ENCODE results near the gene PHF20.
A peak's percentile ranks its signal among the peaks of the same experiment; 100 is the strongest.
"Not testable (repeated sequence)": the region's sequence is repeated elsewhere in the genome, so short reads cannot be mapped to it uniquely, and the experiment has no call there.

PHF20 gene

DNA sequence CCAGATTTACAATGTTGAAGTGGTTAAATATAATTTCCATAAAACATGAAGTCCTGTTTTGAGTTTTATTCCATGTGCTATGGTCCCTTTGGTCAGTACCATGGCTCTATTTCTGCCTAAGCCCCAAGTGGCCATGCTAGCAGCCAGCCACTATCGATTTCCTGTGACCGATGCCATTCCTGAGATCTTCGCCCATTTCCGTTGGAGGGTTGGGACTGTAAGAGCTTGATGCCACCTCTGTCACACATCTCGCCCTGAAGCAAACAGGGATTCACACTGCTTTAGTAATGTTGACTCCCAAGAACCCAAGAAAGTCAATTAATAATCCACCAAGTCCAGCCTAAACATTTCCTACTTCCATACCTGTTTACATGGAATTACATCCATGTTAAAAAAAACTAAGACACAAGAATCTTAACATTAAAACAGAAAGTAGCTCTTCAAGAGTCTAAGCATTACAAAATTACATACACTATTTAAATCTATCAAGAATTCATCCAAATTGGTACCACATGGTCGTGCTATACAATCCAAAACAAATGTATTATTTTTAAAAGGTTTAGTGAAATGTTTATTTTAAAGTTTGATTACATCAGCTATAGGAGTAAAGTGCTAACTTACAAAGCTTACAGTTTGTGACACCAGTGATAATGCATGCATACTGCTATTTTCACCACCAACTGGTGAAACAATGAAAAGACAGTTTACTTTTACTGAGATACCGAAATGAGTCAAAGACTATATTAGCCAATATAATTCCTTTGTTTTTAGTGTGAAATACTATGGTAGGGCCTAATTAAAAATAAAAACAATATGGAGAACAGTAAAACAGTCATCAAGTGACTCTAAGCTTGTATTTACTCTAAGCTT is 32.3 kb upstream of the PHF20 start:
- no peak for DNase-seq (ENCODE audit: low read depth)

GRCh38 chr20:35741892-35742740 is 29.7 kb upstream of the PHF20 start, which contains the start of gene RBM39:
RBM39 (minus strand) TSS chr20:35742260; CDS start chr20:35740874, 1,386 bp downstream.
- DNase-seq (ENCODE audit: low read depth) = peak; percentile 96

DNA sequence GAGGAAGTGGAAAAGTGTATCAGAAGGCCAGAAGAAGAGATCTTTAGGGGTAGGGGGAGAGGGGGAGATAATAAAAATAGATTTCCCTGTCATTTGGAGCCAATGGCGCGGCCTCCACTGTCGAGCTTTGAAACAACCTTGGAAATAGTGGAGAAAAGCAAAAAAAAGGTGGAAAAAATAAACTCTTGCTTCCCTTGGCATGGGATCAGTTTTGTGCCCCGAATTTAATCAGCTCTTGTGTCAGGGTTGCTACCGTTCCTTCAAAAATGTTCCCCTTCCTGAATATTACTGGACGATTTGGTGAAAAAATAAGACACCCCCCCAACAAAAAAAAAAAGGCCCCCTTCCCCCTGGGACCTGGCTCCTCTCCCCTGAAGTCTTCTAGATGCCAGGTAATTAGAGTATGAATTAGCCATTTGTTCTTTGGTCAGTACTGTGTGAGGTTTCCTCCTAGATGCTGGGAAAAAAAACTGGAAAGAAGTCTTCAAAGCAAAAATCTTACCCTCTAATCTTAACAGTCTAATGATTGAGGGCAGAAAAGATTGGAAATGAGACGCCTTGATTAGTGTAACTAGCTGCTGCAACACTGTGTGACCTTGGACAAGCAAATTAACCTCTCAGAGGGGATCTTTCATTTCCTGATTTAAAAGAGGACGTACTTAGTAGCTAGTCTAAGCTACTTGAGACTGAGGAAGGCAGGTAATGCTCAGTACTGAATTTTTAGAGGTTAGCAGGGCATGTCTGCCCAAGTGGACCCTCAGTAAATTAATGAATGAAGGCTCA is 28.9 kb upstream of the PHF20 start:
- DNase-seq (ENCODE audit: low read depth) = no peak

GRCh38 chr20:35743693-35744491 is 27.9 kb upstream of the PHF20 start:
- DNase-seq (ENCODE audit: low read depth) = no peak

GRCh38 chr20:35744492-35744841 is 27.3 kb upstream of the PHF20 start:
- not testable (repeated sequence) for DNase-seq (ENCODE audit: low read depth)

DNA sequence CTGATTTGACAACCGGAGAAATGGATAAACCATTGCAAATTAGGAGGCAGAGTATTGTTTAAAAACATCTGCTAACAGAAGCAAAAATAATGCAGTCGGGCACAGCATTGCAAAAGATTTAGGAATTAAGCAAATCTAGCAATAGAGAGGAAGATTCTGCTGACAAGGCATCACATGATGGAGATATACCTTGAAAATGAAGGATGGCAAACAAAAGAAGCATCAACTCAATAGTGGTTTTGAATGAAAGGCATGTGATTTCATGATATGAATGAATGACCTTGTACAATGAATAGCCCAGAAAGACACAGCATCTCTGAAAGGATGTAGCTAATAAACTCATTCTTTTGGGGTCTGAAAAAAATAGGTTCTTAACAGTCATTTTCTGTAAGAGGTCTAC is 21.2 kb upstream of the PHF20 start:
- no peak for DNase-seq (ENCODE audit: low read depth)

DNA sequence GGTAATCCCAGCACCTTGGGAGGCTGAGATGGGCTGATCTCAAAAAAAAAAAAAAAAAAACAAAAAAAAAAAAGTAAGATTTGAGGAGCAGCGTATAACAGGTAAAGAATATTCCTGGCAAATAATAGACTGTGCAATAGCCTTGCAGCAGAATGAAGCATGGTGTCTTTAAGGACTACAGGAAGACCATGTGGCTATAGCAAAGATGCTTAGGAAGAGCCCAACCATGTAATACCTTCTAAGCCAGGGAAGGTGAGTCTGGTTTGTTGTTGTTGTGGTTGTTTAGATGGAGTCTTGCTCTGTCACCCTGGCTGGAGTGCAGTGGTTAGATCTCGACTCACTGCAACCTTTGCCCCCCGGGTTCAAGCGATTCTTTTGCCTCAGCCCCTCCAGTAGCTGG is 15.4 kb upstream of the PHF20 start:
- no peak for DNase-seq (ENCODE audit: low read depth)

- DNase-seq (ENCODE audit: low read depth) = no peak
Measured at GRCh38 chr20:35757098-35757705, 14.6 kb upstream of the PHF20 start.

DNA sequence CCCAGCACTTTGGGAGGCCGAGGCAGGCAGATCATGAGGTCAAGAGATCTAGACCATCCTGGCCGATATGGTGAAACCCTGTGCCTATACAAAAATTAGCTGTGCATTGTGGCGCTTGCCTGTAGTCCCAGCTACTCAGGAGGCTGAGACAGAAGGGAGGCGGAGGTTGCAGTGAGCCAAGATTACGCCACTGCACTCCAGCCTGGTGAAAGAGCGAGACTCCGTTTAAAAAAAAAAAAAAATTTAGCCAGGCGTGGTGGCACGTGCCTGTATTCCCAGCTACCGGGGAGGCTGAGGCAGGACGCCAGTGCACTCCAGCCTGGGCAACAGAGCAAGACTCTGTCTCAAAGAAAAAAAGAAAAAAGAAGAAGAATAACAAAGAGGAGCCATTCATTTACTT is 10.3 kb upstream of the PHF20 start:
- not testable (repeated sequence) for DNase-seq (ENCODE audit: low read depth)

- DNase-seq (ENCODE audit: low read depth) = no peak
Measured at GRCh38 chr20:35762461-35762860, 9.4 kb upstream of the PHF20 start.

GRCh38 chr20:35764936-35765335 is 6.9 kb upstream of the PHF20 start:
- DNase-seq (ENCODE audit: low read depth) = not testable (repeated sequence)

- DNase-seq (ENCODE audit: low read depth) = no peak
Measured at GRCh38 chr20:35766843-35767242, 5.0 kb upstream of the PHF20 start.

GRCh38 chr20:35767683-35768481 is 3.9 kb upstream of the PHF20 start:
- DNase-seq (ENCODE audit: low read depth) = peak; percentile 48

DNA sequence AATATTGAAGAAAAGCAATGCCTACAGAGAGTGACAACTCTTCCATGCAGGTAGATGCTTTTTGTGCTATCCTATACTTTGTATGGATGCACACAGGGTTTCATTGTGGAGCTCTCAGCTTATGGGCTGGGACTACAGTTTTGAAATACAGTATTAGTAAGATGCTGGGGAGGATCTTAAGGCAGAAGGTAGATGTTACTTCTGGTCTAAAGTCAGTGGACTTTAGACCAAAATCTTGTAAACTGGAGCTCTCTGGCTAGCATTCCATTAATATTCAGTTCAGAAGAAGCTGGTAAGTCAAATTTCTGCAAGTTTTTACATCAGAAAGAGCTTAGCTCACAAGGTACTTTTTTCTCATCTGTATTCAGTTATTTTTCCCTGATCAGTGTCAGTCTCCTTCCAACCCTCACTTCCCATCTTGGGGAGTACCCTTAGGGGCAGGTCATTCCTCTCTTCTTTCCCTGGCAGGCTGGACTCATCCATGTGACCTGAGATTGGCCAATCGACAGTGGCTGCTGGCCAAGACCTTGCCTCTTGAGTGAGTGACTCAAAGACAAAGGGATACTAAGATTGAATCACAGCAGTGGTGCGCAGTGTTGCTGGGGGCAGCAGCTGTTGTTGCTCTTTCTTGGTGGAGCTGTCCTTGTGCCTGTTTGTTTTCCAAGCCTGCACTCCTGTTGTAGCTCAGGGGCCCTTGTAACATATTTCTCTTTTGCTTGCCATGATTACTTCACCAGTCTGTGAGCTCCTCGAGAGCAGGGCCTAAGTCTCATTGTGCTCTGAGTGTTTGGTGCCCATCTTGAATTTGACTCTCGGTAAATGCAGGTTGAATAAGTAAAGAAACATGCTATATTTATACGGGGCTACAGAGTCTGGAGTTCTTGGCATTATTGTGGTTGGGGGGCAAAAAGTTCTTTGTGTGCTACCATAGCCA is 2.8 kb upstream of the PHF20 start:
- no peak for DNase-seq (ENCODE audit: low read depth)

DNA sequence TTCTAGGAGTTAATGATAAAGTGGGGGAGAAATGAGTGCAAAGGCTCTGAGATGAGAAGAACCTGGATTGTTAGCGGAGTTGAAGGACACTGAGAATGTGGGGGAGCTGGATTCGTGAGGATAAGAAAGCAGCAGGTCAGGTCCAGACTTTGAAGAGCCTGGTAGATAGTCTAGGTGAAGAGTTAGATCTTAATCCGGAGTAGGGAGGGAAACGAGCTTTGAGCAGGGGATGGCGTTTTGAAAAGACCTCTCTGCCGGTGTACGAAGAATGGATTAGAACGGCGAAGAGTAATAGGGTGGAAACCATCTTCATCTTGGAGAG is 487 bp upstream of the PHF20 start:
- no peak for DNase-seq (ENCODE audit: low read depth)

DNA sequence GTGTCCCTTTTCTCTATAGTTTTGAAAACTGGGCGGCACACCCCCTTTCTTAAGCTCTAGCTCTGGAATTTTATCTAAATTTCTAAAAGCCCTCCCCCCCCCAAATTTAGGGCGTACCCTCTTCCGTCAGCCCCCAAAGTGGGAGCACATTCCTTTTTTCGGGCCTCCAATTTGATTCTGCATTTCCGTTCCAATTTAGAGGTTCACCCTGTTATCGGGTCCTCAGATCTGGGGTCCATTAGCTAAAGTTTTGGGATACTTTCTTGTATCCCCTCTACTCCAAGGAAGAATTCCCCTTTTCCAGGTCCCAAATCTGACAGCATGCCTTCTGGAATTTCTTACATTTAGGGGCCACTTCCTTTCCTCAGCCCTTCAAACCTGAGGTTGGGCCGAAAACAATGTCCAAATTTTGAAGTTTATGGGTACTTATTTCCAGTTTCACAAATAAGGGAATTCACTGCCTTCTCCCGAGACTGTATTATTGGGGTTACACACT is 796 bp downstream of the PHF20 start:
- no peak for DNase-seq (ENCODE audit: low read depth)

DNA sequence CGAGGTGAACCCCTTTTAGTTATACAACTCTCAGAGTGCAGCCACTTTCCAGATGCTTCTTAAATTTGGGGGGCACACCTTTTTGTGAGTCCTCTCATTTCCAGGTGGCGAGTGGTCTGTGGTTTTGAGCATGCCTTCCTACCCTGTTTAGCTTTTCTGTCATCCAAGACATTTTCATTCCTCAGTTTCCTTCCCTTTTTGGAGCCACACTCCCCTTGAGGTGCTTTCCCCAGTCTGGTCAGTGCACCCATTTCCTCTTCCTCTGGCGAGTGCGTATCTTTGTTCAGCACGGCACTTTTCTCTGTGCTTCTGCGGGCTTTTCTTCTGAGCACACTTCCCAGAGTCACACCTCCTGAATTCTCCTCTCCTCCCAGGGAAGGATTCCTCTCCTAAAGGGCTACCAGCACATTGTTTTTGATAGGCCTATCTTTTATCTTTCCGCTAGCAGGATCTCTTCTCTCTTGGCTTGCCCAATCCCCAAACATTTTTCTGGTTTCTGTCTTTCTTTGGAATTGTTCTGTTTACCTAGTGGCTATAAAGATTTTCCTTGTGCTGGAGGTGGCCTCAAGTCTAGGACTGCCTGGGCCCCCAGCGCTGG is 1.4 kb downstream of the PHF20 start:
- DNase-seq (ENCODE audit: low read depth) = peak; percentile 8

DNA sequence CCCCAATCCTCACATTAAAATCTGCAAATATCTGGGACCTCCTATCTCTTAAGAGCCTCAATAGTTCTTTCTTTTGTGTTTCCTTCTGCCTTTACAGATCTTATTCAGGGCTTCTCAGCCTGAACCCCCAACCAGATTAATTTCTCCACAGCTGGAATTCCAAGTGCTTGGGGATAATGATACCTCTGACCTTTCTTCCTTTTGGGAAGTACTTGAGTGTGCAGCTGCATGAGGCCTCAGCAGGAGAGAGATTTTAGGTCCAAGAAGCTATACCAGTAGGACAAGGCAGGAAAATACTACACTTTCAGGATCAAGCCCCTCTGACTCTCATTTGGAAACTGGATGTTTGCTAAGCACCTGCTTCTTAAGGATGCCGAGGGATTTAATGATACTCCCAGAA is 2.6 kb downstream of the PHF20 start:
- DNase-seq (ENCODE audit: low read depth) = no peak

Measured in activated T-helper 1 cell treated with Interleukin-2 at 50 U/mL for 16 hours (primary cell).